Measurements from ENCODE around the gene DNAH9. TPM values are rescaled to one million over a fixed set of nuclear protein-coding genes. Genes with fewer than 3 reads are reported as not detected.
A peak's percentile ranks its signal among the peaks of the same experiment; 100 is the strongest.

The DNAH9 gene
- under 0.01 and 0.26 TPM in 2 replicates for total RNA-seq

DNA sequence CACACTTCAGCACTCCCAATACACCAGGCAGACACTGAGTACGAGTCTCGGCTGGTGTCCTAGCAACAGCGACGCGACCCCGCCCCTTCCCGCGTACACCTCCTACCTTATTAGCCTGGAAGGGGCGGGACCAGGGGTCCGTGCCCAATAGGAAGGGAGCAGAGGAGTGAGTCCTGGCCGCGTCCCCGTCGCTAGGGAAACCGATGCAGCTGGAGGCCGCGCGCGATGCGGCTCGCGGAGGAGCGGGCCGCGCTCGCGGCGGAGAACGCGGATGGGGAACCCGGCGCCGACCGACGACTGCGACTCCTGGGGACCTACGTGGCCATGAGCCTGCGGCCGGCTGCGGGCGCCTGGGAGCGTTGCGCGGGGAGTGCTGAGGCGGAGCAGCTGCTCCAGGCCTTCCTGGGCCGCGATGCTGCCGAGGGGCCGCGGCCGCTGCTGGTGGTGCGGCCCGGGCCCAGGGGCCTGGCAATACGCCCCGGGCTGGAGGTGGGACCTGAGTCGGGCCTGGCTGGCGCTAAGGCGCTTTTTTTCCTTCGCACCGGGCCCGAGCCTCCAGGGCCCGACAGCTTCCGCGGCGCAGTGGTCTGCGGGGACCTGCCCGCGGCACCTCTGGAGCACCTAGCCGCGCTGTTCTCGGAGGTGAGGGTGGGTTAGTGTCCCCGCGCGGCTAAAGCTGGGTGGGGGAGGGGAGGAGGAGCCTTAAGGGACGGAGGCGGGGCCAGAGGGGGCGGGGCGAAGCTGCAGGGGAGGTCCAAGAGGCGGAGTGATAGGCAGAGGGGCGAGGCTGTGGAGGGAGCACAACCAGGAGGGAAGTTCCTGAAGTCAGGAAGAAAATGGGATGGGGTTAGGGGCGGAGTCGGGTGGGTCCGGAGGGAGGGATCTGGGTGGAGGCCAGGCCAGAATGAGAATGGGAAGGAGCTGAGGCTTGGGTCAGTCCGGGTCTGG lies at the start of gene DNAH9:
TSS of gene DNAH9 (plus strand) at position 197 of the 948 bp plus-strand sequence. CDS start at position 226, 29 bp downstream.
- no peak for FAIRE-seq
- Histone ChIP-seq H3K4me3 (ENCODE audit: low read depth, low read length) (peak within 1 kb of the TSS; percentile 32), H3K36me3 (ENCODE audit: control insufficient read depth, insufficient read depth, low read length) (no peaks in the 10 kb centered on the region), H3K27me3 (ENCODE audit: control insufficient read depth, insufficient read depth, low read length) (no peaks in the 10 kb centered on the region)
- peak; percentile 64 for DNase-seq (ENCODE audit: low read depth)
- no peak for TF ChIP-seq CTCF (IDR thresholded peaks at IDR 0.05; ENCODE audit: insufficient read depth, low read length, severe bottlenecking)

DNA sequence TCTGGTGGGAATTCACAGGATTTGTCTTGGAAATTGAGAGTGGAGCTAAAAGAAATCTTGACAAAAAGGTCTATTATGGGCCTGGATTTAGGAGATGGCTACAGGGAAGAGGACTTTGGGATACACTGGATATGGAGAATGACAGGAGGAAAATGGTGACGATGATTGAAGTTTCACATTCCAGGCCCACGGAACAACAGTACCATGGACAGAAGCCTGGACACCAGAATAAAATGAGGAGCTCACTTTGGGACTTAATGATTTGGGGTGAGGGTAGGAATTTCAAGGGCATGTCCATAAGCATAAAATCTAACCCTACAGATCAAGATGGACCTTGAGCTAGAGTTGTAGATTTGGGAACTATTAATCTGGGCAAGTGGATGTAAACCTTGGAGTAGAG lies 47.8 kb upstream of the DNAH9 start:
- no peaks in the 10 kb centered on the region for H3K36me3 ChIP-seq (ENCODE audit: control insufficient read depth, insufficient read depth, low read length)
- no peaks in the 10 kb centered on the region for H3K27me3 ChIP-seq (ENCODE audit: control insufficient read depth, insufficient read depth, low read length)
- no peak for FAIRE-seq
- no peak for DNase-seq (ENCODE audit: low read depth)
- no peak for TF ChIP-seq CTCF (IDR thresholded peaks at IDR 0.05; ENCODE audit: insufficient read depth, low read length, severe bottlenecking)
- H3K4me3 ChIP-seq (ENCODE audit: low read depth, low read length) = no peak overlapping the region

- FAIRE-seq (no peak), DNase-seq (ENCODE audit: low read depth) (no peak)
- Histone ChIP-seq H3K4me3 (ENCODE audit: low read depth, low read length) (no peak overlapping the region), H3K27me3 (ENCODE audit: control insufficient read depth, insufficient read depth, low read length) (no peaks in the 10 kb centered on the region), H3K36me3 (ENCODE audit: control insufficient read depth, insufficient read depth, low read length) (no peaks in the 10 kb centered on the region)
- no peak for TF ChIP-seq CTCF (IDR thresholded peaks at IDR 0.05; ENCODE audit: insufficient read depth, low read length, severe bottlenecking)
These were observed 46.8 kb upstream of the DNAH9 start for GRCh38 chr17:11551442-11551841.

- DNase-seq (ENCODE audit: low read depth) = no peak
- Histone ChIP-seq H3K36me3 (ENCODE audit: control insufficient read depth, insufficient read depth, low read length) (no peaks in the 10 kb centered on the region), H3K27me3 (ENCODE audit: control insufficient read depth, insufficient read depth, low read length) (no peaks in the 10 kb centered on the region), H3K4me3 (ENCODE audit: low read depth, low read length) (no peak overlapping the region)
- no peak for FAIRE-seq
- TF ChIP-seq CTCF (IDR thresholded peaks at IDR 0.05; ENCODE audit: insufficient read depth, low read length, severe bottlenecking) = no peak
These were observed 45.1 kb upstream of the DNAH9 start for GRCh38 chr17:11553135-11553534.

- no peak for TF ChIP-seq CTCF (IDR thresholded peaks at IDR 0.05; ENCODE audit: insufficient read depth, low read length, severe bottlenecking)
- DNase-seq (ENCODE audit: low read depth) = no peak
- H3K36me3 ChIP-seq (ENCODE audit: control insufficient read depth, insufficient read depth, low read length) = no peaks in the 10 kb centered on the region
- H3K27me3 ChIP-seq (ENCODE audit: control insufficient read depth, insufficient read depth, low read length) = no peaks in the 10 kb centered on the region
- no peak overlapping the region for H3K4me3 ChIP-seq (ENCODE audit: low read depth, low read length)
- no peak for FAIRE-seq
These were observed 44.2 kb upstream of the DNAH9 start for GRCh38 chr17:11554042-11554441.

Measured in bronchial epithelial cell (primary cell).